HG03025 (cell line): ENCODE data around the gene GRIN2A.
"Not testable (repeated sequence)": the region's sequence is repeated elsewhere in the genome, so short reads cannot be mapped to it uniquely, and the experiment has no call there.

Source experiments
- ATAC-seq: cut with Tn5 transposase; IDR thresholded peaks from one replicate; pipeline ENCODE4 v1.9.1; 2021; ENCODE audit warnings: mild to moderate bottlenecking, moderate library complexity; ENCODE audit not compliant: unreplicated experiment, low FRiP score

GRIN2A gene

DNA sequence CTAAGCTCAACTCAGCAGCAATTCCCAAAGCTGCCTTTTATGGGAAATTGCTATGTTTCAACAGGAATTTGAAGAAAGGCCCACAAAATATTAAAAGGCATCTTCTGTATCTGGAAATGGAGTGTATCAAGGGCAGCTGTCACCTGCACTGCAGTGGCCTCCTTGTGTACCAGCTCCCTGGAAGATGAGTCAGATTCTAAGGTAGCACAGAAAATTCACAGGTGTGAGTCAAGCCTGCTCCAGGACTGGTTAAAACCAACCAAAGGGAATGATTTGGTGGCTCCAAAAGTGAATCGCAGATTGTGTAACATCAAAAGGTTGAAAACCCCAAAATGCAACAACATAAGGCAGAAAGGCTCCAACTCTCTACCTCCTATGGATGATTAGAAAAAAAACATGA lies 296.4 kb downstream of the GRIN2A start:
- ATAC-seq, result no peak

DNA sequence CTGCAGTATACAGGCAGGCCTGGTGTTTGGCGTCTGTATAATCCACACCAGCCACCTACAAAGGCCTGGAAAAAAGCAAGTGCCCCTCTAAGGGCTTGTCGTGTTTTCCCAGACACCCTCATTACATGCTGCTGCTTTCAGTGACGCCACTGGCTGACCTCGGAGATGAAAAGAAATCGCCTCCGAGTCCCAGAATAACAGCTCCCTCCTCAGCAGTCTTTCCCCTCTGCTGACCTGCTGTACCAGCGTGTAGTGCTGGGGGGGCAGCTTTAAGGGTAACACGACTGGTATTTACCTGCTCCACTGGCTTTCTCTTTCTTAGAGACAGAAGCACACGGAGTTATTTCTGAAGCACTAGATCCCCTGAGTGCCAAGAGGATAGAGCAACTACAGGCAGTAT lies 296.8 kb downstream of the GRIN2A start:
- no peak for ATAC-seq

DNA sequence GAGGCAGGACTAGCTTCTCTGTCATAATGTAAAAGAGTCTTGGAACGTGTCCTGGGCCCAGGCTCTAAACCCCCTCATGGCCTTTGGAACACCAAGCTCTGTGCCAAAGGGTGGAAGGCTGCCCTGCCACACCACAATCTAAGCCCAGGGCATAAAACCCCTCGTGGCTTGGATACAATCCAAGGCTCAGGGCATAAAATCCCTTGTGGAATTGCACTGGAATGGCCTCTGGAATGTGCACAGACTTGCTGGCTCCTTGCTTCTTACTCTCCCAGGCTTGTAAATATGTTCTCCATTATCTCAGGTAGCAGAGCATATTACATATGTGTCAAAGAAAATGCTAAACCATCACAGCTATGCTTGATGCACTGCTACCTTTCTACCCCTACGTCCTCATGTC lies 306.2 kb downstream of the GRIN2A start:
- ATAC-seq, result not testable (repeated sequence)

DNA sequence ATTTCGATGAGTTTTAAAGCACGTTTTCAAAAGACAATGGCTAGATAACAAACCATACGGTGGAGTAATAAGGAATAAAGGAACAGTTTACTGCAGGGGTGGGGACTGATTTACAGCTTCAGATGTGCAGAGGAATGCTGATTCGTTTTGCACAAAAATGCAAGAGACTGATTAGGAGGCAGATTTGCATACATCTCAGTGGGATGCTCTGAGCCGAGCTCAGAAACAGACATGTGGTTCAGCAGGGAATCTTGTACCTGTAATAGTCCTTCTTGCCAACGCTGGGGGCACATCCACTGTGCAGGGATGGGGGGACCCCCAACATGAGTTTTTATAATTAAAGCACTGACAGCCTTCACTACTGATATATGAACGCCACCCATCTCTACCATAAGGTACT lies 308.0 kb downstream of the GRIN2A start:
- ATAC-seq, result no peak

DNA sequence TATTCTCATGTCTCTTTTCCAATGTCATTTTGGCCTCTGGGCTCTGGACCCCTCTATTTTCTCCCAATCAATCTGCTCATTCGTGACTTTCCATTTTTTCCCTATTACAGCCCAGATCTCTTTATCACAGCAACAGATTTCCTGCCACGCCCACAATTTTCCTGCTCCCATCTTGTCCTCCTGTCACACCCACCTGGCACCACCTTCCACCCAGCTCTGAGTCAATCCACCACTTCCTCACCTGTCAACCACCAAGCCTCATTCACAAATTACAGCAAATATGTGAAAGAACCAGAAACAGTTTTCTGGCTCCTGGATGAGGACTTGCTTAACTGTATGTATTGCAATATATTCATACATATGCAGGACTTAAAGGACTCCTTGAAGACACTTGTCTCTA lies 311.3 kb downstream of the GRIN2A start:
- ATAC-seq, result no peak

DNA sequence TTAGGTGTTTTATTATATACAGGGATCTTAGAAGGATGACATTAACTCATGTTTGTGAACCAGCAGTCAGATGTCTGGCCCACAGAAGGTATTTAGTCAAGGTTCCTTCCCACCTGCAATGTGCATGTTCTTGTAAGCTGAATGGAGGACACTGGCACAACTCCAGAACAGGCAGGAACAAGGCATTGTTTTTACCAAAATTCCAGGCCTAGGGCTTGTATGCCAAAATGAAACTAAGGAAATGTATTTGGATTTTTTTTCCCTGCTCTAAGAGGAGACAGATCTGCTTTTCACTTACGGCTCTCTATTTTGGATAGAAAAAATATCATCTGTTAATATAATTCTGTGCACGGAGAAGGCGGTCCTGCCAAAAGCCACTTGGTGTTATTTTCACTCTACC lies 312.5 kb downstream of the GRIN2A start:
- ATAC-seq, result no peak

DNA sequence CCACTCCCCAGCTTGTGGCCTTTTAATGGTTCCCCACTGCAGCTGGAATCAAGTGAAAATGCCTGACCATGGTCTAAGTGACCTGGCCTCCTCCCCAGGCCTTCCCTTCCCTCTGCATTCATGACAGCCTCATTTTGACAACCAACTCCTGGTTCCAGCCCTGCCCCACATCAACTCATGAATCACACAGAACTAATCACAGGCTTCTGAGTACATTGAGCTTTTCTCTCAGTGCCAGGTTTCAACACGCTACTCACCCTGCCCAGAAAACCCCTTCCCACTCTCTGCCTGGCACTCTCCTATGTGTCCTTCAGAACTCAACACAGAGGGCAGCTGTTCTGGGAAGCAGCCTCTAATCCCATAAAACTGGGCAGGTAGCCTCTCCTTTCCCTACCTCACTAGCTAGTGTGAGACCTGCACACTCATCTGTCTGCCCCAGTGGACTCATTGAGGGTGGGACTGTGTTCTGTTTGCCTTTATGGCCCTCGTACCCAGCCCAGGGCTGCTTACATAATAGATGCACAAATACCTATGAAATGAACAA lies 313.6 kb downstream of the GRIN2A start:
- no peak for ATAC-seq

DNA sequence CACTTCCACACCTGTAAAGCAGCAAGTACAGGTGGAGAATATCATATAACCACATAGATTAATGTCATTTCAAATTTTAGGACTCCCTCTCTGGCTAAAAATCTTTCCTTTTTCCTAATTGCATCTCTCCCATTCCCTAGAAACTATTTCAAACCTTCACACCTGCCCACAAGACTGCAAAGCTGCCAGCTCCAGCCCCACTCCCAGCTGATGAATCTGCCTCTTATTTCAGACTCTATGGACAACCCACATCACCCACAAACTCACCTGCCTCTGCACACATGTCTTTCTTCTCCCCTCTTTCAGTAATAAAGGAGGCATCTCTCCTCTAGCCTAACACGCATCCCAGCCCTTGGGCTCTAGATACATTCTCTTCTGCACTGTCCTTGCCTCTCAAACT lies 315.1 kb downstream of the GRIN2A start:
- ATAC-seq, result no peak

DNA sequence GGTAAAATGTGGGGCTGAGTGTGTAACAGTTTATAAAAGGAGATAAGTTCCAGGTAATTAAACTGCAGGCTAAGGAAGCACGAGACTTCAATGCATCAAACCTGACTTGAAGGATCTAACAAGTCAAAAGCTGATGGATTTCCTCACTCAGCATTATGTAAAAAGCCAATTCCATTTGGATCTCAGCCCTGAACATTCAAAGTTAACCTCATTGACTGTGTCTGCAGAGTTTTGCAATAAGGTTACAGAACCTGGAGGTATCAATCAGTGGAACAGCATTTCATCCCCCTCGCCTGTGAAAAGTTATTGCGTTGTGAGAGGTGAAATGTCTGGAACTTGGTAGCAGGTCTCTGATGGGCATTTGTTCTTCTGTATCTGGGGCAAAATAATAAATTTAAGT lies 317.8 kb downstream of the GRIN2A start:
- ATAC-seq, result no peak

DNA sequence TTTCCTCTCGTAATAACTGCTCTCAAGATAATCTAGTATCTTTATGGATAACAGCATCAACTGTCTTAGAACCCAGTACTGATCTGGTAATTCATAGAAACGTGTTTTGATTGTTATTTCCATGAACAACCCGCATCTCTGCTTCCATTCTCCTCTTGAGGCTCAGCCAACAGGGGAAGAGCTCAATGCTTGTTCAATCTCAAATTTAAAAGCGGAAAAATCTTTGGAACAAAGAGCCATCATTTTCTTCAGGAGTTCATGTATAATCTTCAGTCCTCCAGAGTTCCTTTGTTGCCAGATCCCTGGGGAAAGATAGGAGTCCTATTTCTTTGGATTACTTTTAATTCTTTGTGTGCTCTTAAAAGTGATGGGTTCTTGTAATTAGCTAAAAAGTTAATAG lies 319.9 kb downstream of the GRIN2A start:
- ATAC-seq, result no peak

DNA sequence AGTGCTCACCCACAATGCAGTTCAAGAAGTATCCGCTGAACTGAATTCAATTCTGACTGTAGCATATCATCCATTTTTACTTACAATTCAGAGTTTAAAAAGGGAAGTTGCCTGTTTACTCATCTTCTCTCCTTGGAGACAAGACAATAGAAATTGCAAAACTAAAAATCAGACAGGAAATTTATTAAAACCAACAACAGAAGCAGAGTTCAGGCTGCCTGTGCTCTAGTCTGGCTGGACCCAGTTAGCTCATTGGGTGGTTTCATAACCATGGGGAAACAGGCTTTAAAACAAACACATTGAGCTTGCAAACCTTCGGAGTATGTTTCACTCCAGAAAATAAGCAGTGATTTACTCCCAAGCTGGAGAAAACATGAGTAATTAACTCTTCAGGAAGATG lies 321.4 kb downstream of the GRIN2A start:
- ATAC-seq, result no peak

DNA sequence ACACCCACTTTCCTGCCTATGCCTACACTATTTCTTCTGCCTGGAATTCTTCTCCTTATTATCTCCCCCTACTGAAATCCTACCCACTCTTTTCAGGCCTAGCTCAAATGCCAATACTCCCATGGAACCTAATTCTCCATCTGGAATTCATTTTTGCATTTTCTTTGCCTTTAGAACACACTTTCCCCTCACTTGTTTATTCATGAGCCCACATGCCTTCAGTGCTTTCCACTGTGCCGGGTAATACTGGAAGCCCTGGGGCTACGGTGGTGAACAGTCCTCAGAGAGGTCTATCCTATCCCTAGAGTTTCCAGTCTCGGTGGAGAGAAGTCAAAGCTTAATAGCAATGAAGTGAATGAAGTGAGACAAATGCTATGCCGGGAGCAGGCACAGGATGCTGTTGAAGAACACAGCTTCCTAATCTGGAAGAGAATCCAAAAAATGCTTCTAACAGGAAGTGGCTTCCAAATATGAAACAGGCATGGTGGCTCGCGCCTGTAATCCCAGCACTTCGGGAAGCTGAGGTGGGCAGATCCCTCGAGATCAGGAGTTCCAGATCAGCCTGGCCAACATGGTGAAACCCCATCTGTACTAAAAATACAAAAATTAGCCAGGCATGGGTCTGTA lies 322.4 kb downstream of the GRIN2A start:
- ATAC-seq, result no peak

DNA sequence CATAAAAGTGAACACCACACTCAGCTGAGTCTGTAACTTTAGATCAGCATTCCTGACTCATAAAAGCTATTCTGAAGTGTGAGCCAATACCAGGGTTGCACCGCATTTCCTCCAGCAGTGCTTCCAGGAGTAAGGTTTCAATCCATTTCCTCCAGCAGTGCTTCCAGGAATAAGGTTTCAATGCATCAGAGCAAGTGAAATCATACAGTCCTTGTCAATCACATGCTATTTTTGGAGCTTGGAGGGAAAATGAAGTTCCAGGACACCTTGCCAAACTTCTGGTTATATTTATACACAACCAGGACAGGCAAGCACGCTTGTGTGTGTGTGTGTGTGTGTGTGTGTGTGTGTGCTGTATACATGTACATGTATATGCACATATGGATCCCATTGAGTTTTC lies 327.6 kb downstream of the GRIN2A start:
- no peak for ATAC-seq

DNA sequence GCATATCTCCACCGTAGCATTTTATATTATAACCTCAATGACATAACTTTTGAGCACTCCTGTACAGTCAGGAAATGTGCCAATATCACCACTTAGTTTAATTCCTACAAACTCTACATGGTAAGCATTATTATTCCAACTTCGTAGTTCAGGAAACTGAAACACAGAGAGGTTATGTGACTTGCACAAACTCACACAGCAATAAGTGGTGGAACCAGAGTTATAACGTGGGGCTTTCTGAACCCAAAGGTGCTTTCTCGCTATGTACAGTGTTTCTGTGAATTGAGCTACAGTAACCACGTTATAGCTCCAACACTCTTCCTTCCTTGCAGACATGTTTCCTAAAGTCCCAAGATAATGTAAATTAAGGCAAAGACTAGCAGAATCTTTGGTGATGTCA lies 330.2 kb downstream of the GRIN2A start:
- ATAC-seq, result no peak

DNA sequence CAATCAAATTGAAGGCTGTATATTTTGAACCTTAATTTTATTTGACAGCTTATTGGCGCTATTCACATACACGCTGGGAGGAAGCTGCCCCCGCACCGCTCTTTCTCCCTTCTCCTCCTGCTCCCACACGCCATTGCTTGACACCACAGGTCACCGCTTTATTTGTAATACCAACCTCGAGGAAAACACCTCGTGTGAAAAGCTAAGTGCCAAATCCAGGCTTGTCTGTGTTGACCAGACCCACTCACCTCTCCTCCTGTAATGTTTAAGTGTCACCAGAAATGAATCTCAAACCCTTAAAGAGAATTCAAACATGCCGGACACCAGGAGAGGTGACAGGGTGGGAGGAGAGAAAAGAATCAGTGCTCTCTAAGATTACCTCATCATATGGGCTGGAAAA lies 331.4 kb downstream of the GRIN2A start:
- ATAC-seq, result no peak

DNA sequence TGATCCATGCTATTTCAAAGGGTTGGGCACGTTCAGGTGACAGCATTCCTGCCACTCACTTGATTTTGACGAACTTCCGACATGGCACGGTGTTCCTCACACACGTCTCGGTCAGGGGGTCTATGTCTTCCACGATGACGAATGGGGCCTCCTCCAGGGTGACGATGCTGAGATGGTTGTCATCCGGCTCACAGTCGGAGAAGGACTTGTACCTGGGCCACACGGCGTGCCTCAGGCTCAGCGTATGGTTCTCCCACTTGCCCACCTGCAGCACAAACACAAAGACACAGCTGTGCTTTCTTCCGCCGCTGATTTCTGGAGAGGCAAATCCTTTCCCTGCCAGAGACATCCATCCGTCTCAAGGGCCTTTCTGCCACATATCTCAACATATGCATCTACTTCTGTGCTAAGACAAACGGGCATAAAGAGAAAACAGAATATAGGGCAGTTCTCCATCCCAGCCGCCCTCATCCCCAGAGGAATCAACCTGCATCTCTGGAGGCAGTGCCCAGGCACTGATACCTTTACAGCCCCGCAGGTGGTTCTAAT lies 332.5 kb downstream of the GRIN2A start:
- ATAC-seq, result no peak

DNA sequence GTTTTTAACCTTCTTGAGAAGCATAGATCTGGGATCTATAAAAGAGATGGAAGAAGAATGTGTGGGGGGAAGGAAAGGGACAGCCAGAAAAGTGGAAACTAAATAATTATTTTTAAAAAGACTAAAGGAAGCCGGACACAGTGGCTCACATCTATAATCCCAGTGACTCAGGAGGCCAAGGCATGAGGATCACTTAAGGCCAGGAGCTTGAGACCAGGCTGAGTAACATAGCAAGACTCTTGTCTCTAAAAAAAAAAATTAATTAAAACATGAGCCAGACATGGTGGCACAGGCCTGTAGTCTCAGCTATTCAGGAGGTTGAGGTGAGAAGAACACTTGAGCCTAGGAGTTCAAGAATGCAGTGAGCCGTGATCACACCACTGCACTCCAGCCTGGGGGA lies 335.1 kb downstream of the GRIN2A start:
- no peak for ATAC-seq

DNA sequence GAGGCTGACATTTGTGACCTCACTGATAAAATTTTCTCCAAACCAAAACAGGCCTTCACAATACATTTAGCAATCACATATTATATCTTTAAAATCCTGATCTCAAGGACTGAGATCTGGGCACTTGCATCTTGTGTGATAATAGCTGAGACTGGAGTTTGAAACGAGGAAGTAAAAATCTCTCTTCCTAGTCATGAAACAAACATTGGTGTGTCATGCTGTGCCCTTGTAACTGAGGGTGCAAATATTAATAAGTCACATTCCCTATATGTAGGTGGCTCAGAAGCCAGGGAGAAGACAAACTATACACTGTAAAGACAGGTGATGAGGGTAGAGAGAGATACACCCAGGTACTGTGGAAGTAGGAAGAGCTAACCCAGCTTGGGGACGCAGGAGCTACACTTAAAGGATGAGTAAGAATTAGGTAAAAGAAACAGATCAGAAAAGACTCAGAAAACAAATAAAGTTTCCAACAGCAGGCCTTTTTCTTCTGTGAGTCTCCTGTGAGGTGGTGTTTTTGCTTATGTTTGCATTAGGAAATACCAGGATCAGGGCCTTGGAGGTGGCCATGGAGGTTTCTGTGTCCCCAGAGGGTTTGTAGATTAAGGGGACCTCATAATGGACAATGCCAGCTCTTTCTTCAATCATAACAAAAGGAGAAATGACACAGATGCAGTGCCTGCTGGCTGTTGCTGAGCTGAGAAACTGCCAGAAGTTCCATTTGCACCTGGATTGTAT lies 335.7 kb downstream of the GRIN2A start:
- ATAC-seq, result no peak

DNA sequence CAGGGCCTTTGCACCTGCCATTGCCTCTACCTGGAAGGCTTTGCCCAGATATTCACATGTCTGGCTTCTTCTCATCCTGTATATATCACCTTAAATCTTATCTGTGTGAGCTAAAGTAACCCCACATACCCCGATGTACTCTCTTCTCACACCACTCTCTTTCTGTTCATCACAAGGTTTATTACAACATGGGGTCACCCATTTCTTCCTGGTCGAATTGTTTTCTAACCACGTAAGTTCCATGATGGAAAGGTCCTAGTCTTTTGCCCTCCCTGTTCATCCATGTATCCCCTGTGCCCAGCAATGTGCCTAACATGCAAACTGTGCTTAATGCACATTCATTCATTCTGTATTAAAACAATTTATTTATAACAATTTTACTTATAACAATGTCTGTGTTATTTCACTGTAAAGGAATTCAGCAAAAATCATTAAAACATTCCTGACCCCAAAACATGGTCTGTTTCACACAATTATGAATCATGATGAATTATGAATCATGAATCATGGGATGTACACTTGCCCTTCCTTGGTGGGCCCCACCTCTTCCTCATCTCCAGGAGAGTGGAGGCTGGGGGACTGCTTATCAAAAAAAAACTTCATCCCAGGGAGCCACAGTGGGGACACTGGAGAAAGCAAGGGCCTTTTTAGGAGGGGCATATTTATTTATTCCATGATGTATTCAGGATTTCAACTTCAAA lies 336.4 kb downstream of the GRIN2A start:
- no peak for ATAC-seq

DNA sequence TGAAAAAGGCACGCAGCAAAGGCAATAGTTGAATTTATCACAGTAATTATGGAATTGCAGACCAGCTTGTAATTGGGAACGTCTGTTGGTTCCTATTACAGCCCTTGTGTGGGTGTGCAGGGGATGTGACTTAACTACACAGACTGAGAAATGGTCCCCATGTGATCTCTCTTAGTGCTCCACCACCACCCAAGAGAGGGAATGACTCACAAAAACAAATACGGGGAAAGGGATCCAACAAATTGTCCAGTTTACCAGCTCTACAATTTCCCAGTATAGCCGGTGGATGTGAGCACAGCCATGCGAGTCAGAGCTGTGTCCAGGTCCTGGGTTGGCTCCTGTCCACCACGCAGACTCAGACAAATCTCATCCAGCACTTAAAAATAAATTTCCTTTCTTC lies 337.9 kb downstream of the GRIN2A start:
- ATAC-seq, result no peak

DNA sequence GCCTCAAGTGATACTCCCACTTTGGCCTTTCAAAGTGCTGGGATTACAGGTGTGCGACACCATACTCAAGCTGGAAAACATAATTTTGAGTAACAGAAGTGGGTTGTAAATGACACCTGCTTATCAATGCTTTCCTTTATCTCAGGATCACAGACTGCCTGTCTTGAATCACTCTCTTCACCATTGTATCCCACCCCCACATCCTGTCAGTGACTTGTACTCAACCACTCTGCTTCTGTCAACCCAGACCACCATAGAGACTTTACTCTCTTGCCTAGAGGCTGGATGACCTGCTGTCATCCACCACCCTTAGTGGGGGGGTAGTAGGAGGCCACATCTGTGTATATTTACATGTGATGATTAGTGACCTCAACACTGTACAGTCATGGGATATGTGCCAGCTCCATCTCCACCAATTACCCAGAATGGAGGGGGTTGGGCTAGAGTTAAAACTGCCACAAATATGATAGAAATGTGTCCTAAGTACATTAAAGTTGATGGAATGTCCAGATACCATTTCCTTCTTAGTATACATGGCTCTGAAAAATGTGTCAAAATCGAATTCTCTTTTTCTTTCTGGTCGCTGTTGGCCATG lies 338.7 kb downstream of the GRIN2A start:
- no peak for ATAC-seq
